Hindlimb muscle (tissue), 1 donor: ENCODE measurements around the gene PYCARD. TPM values are rescaled to one million over a fixed set of nuclear protein-coding genes. Genes with fewer than 3 reads are reported as not detected.
"Not testable (repeated sequence)": the region's sequence is repeated elsewhere in the genome, so short reads cannot be mapped to it uniquely, and the experiment has no call there.

Source experiments
- DNase-seq: peaks from one replicate; pipeline ENCODE4 v3.0.0-alpha.2; 2013
- polyA plus RNA-seq: library from polyadenylated mRNA; unstranded; fragments of 120-200 nt; gene quantifications from one replicate; pipeline ENCODE4 v1.2.1, GENCODE V29; 2013; ENCODE audit not compliant: insufficient read length

Gene PYCARD
- polyA plus RNA-seq = 9.1 TPM

DNA sequence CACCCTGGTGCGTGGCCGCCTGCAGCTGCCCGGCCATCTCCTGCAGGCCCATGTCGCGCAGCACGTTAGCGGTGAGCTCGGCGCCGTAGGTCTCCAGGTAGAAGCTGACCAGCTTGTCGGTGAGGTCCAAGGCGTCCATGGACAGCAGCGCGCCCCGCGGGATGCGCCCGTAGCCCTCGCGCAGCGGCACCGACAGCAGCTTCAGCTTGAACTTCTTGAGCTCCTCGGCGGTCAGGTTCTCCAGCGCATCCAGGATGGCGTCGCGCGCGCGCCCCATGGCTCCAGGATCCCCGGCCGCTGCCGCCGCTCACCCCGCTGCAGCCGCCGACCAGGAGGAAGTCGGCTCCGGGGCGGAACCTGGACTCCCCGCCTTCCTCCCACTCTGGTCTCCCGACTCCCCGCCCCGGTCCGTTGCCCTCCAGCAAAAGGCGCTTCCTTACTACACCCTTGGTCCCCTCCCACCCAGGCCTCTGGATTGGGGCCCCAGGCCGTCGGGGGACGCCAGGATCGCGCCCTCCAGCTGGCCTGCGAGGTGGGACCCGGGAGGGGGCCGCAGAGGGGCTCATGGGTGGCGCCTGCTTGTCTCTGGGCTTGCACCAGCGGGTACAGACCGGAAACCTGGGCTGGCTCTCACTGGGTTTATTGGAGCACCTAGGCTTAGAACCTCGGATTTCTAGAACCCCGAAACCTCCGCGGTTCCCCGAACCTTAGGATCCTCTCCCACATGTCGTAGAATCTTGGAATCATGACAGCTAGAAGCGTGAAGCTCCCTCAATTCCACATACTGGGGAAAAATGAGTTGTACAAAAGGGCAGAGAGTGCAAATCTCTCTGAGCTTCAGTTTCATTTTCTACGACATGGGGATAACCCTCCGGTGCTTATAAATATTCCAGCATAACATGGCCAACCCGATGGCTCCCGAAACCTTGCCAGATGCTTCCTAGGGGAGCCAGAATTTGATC, at the start of gene PYCARD:
PYCARD (minus strand) TSS at position 347 of the 962 bp plus-strand sequence; CDS start at position 277, 70 bp downstream.
- peak; percentile 43 for DNase-seq

DNA sequence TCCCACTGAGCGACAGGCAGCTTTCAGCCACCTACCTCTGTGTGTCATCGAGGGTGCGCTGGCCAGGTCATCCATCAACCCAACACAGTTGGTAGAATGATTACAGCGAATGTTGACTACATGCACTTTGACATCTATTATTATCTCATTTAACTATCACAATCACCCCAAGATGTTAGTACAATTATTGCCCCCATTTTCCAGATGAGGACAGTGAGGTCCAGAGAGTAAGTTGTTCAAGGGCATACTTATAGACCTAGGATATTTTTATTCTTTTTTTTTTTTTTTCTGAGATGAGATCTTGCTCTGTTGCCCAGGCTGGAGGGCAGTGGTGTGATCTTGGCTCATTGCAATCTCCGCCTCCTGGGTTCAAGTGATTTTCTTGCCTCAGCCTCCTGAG, 48.9 kb upstream of the PYCARD start:
- no peak for DNase-seq

DNA sequence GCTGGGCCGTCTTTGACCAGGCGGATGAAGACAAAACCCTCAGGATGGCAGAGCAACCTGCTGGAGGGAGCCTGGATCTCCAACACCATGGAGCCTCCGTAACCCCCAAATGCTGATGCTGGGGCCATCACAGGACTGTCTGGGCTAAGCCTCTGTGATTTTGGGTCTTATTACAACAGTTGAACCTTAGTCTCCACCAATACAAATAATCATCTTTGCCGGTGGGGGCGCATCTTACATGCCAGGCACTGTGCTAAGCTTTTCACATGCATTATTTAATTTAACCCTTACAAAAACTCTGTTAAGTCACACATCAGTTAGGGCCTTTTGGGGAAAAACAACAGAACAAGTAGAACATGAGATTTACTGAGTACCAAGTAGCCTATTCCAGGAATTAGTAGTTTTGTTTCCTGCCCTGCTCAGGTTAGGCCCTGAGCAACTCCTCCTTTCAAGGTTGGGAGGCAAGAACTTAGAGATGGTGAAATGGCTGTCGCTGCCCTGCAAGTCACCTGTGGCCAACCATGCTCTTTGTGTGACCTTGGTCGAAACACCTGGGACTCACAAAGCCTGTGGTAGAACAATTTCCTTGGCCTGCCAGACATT, 48.3 kb upstream of the PYCARD start:
- no peak for DNase-seq

DNA sequence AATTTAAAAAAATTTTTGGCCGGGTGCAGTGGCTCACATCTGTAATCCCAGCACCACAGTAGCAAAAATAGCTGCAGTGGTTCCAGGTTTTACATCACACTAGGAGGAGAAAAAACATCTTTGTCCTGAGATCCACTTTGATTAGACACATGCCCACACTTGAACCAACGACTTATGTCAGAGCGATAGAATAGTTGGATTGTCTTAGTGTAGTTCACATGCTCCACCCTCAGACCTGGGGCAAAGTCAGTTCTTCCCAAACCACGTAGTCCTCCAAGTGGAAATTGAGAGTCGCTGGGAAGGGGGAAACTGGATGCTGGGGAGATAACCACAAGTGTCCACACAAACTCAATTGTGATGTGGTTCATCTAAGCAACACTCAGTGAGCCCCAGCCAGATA, 45.8 kb upstream of the PYCARD start:
- no peak for DNase-seq

DNA sequence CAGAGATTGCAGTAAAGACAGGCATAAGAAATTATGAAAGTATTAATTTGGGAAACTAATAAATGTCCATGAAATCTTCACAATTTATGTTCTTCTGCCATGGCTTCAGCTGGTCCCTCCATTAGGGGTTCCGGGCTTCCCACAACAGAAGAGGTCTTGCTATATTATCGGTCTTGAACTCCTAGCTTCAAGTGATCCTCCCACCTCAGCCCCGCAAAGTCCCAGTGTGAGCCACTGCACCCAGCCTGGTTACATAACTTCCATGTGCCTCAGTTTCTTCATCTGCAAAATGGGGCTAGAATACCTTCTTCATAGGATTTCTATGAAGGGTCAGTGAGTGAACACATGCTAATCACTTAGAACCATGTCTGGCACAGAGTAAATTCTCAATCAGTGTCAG, 43.7 kb upstream of the PYCARD start:
- DNase-seq = no peak

DNA sequence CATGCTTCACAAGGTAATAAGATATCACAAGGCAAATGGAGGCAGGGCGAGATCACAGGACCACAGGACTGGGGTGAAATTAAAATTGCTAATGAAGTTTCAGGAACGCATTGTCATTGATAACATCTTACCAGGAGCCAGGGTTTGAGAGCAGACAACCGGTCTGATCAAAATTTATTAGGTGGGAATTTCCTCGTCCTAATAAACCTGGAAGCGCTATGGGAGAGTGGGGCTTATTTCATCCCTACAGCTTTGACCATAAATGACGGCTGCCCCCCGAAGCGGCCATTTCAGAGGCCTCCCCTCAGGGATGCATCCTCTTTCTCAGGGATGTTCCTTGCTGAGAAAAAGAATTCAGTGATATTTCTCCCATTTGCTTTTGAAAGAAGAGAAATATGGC, 43.0 kb upstream of the PYCARD start:
- DNase-seq = not testable (repeated sequence)

DNA sequence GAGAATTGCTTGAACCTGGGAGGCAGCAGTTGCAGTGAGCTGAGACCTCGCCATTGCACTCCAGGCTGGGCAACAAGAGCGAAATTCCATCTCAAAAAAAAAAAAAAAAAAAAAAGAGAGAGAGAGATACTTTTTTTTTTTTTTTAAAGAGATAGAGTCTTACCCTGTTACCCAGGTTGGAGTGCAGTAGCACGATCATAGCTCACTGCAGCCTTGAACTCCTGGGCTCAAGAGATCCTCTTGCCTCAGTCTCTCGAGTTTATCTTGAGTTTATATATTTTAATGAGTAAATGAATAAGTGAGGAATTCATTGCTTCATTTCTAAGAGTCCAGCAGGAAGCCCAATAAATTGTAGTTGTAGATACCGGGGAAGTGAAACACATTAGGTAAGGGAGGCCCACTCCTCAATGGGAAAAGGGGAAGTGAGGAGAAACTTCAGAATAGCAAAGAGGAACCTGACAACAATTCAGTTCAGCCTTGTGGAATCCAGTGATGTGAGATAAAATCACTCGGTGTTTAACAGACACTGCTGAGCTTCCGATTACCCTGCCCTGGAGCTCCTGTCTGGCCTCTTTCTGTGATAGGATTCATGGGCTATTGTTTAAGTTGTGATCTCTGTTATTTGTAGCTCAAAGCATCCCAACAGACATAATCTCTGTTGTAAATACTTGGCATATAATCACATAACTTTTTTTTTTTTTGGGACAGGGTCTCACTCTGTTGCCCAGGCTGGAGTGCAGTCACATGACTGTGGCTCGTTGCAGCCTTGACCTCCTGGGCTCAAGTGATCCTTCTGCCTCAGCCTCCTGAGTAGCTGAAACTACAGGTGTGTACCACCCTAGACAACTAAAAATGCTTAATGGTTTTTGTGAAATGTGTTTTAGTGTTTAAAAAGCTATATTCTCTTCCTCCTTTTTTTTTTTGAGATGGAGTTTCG, 41.4 kb upstream of the PYCARD start:
- no peak for DNase-seq

DNA sequence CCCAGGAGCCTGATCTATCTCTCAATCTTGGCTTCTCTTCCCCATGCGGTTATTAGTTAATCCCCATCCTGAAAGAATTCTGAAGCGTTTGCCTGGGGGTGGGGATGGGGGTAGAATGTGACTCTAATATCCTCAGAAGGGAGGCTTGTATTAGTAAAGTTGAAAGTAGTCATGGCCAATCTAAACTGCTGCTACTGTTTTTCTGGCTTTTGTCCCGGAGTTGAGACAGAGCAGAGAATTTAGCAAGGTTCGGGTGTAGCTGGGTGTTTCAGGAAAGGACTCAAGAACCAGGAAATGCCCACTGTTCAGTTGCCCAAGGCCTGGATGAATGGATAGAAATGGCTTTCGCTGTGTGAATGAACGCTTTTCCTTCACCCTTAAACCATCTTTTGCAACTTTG, 39.6 kb upstream of the PYCARD start:
- no peak for DNase-seq

DNA sequence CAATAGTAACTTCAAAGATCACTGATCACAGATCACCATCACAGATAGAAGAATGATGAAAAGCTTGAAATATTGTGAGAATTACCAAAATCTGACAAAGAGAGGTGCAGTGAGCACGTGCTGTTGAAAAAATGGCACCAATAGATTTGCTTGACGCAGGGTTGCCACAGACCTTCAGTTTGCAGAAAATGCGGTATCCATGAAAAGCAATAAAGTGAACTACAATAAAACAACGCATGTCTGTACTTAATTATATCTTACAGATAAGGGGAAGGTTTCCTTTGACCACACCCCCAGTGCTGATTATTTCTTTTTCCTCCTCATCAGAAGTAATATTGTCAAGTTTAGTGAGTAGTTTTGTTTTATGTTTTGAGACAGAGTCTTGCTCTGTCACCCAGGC, 35.5 kb upstream of the PYCARD start:
- DNase-seq = no peak

DNA sequence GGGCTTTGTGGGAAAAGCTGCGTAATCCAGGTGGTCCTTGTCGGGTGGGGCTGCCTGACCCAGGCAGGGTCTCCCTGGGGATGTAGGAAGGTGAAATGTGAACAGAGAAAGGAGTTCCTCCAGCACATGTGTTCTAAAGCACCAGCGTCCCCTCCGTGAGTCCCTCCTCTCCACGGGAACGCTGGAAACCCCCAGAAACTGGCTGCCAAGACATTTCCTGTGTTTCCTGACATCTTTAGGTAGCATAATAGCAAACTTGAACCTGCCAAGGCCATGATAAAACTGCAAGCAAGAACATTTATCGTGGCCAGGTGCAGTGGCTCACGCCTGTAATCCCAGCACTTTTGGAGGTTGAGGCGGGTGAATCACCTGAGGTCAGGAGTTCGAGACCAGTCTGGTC, 26.9 kb upstream of the PYCARD start:
- no peak for DNase-seq

DNA sequence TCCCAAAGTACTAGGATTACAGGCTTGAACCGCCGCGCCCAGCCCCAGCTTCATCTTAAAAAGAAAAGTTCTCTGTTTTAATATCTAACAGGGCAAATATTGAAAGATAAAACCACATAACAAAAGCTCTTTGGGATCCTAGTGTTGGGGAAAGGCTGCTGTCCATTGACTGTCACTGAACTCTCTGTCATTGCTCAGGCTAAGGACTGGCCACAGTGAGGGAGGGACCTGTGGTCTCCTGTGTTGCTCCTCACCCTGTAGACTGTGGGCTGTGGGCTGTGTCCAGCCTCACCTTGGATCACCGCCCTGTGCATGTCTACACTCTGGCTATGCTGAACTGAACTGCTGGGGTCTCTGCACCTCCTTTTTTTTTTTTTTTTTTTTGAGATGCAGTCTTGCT, 25.6 kb upstream of the PYCARD start:
- no peak for DNase-seq

DNA sequence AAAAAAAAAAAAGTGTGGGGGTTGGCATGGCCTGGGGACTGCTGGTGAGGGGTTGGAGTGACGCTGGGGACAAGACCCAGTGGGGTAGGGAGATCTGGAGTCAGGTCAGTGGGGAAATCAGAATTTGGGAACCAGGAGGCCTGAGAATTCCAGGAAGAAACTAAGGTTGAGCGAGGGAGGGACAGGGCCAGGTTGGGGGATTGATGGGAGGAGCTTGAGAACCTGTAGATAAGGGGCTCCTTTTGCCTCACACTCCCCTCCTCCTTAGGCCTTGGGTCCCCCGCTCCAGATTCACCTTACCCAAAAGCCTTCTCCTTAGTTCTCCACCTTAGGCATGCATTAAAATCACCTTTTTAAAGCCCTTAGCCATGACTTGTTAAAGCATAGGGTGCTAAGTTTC, 22.6 kb upstream of the PYCARD start:
- DNase-seq = no peak

DNA sequence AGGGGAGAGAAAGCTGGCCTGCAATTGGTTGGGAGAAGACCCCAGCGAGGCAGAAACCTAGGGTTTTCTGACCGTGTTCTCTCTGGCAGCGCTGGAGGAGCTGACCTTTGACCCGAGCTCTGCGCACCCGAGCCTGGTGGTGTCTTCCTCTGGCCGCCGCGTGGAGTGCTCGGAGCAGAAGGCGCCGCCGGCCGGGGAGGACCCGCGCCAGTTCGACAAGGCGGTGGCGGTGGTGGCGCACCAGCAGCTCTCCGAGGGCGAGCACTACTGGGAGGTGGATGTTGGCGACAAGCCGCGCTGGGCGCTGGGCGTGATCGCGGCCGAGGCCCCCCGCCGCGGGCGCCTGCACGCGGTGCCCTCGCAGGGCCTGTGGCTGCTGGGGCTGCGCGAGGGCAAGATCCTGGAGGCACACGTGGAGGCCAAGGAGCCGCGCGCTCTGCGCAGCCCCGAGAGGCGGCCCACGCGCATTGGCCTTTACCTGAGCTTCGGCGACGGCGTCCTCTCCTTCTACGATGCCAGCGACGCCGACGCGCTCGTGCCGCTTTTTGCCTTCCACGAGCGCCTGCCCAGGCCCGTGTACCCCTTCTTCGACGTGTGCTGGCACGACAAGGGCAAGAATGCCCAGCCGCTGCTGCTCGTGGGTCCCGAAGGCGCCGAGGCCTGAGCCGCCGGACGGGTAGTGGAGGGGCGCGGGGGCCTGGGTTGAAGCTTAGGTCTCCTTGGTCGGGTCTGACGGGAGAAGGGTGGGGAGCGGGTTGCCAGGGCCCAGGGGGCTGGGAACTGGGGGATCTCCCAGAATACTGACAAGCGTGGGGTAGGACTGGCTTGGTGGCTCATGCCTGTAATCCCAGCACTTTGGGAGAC, 21.8 kb upstream of the PYCARD start:
- DNase-seq = no peak

DNA sequence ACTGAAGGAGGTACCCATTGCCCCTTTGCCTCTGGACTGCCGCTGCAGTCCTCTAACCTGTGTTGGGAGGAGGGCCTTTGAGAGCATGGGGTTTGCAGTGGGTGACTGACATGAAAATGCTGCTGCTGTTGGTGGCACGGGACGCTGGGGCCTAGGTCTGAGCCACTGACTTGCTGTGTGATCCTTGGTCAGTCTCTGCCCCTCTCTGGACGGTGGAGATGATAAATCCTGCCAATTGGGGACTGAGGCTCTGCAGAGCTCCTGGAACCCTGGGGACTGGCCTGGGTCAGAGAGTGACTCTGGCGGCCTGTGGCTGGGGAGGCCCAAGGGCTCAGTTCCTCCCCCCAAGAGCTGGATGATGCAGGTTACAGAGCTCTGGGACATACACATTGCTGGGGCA, 20.5 kb upstream of the PYCARD start:
- no peak for DNase-seq

DNA sequence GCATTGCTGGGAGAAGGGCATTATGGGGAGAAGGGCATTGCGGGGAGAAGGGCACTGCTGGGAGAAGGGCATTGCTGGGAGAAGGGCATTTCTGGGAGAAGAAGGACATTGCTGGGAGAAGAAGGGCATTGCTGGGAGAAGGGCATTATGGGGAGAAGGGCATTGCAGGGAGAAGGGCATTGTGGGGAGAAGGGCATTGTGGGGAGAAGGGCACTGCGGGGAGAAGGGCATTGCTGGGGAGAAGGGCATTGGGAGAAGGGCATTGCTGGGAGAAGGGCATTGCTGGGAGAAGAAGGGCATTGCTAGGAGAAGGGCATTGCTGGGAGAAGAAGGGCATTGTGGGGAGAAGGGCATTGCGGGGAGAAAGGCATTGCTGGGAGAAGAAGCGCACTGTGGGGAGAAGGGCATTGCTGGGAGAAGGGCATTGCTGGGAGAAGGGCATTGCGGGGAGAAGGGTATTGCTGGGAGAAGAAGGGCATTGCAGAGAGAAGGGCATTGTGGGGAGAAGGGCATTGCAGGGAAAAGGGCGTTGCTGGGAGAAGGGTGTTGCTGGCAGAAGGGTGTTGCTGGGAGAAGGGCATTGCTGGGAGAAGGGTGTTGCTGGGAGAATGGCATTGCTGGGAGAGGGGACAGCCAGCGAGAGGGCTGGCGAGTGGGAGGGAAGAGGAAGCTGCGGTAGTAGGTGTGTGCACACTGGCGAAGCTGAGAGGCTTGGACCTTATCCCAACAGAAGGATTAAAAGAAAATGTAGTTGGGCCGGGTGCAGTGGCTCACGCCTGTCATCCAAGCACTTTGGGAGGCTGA, 19.0 kb upstream of the PYCARD start:
- DNase-seq = no peak

DNA sequence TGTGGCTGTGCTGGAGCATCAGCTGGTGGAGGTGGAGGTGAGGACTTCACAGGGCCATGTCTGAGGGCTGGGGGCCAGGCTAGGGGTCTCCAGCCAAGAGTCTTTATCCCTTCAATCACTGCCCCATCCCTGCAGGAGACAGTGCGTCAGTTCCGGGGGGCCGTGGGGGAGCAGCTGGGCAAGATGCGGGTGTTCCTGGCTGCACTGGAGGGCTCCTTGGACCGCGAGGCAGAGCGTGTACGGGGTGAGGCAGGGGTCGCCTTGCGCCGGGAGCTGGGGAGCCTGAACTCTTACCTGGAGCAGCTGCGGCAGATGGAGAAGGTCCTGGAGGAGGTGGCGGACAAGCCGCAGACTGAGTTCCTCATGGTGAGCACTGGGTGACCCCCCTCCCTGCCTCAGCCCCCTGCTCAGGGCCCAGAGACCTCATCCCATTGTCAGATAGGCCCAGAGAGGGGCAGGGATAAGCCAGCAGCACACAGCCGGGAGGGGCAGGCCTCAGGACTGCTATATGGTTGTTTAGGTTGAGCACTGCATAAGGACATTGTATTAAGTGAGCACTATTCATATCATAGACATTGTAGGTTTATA, 16.7 kb upstream of the PYCARD start:
- no peak for DNase-seq

DNA sequence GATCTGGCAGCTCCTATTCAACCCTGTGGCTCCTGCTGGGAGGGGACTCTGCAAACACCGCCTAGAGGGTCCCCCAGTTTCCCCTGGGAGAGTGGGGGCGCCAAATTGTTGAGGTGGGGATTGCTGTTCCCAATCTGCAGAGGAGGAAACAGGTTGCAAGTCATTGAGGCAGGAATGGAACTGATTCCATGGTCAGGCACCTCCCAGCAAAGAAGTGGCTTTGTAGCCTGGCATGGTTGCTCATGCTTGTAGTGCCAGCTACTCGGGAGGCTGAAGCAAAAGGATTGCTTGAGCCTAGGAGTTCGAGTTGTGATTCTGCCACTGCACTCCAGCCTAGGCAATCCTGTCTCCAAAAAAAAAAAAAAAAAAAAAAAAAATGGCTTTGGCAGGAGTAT, 14.6 kb upstream of the PYCARD start:
- DNase-seq = no peak

DNA sequence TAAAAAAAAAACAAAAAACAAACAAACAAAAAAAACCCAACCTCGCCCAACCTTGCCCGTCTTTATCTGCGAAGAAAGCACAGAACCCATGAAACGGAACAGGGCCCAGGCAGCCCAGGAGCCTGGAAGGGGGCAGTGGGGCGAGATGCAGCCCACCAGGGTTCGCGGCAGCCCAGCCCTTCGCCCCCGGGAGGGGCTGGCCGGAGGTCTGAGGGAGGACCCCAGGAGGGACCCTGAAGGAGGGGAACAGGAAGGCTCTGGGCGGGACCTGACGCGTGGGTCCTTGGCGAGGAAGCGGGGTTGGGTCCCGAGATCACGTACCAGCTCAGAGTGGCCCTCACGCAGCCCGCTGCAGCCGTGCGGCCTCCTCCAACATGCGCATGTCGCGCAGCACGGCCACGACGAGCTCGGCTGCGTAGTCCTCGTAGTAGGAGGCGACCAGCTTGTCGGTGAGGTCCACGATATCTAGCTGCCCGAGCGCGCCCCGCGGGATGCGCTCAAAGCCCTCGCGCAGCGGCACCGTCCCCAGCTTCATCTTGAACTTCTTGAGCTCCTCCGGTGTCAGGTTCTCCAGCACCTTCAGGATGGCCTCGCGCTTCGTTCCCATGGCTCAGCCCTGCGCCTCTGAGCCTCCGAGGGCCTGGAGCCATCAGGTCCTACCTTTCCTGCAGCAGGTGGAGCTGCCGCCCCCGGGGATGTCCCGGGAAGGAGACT, 14.0 kb upstream of the PYCARD start, which contains the start of gene PYDC1:
PYDC1 (minus strand) TSS at position 714 of the 714 bp plus-strand sequence; CDS start at position 607, 107 bp downstream.
- DNase-seq = no peak

DNA sequence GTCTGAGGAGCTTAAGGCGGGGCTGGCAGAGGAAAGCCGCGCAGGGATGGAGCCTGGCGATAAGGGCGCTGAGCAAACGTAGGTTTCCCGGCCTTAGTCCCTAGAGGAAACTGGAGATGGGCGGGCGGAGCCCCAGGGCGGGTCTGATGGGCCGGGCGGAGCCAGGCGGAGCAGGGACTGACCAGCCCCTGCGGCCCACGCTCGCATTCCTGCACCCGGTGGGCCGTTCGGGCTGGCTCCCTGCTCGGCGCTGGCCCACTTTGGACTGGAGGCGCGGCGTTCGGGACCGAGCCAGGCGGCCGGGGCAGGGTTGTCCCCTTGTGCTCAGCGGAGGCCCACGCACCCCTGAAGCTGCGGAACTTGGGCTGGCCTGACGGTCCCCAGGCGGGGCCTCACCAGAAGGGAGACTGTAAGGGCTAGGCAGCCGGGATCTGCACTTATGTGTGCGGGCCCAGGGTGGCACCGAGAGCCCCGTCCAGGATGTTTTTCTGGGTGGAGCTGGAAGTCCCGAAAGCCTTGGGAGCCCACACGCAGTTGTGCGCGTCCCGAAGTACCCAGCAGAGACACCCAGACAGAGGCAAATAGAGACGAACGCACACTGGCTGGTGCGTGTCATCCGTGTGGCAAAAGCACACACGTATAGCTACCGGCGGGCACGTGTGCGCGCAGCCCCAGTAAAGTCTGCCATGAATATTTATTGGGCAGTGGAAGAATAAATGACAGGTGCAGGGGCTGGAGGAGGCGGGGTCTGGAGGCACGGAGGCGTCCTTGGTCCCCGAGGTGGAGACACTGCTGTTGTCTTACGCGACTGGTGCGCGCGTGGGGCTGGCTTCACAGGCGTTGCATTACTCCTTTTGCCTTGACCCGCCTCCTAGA, 13.0 kb upstream of the PYCARD start:
- DNase-seq = no peak
